Measurements from ENCODE around the gene RAD51B.

- TF ChIP-seq POLR2AphosphoS5 (IDR thresholded peaks at IDR 0.05; ENCODE audit: borderline replicate concordance, low read depth, low read length) (no peak), FOXP2 (optimal IDR thresholded peaks at IDR 0.05; ENCODE audit: control extremely low read depth, extremely low read length, insufficient read depth) (no peak), EZH2 (IDR thresholded peaks at IDR 0.05) (no peak)
Measured at GRCh38 chr14:68630611-68631393, 811.2 kb downstream of the RAD51B start.
